ENCODE data around the gene MIXL1.
"Not testable (repeated sequence)": the region's sequence is repeated elsewhere in the genome, so short reads cannot be mapped to it uniquely, and the experiment has no call there.

- not testable (repeated sequence) for TF ChIP-seq POLR2AphosphoS5 (IDR thresholded peaks at IDR 0.05); EP300 (IDR thresholded peaks at IDR 0.05; ENCODE audit: low read depth)
Measured at GRCh38 chr1:226202666-226203065, 20.8 kb upstream of the MIXL1 start.
